ENCODE measurements around the gene MAP3K2. TPM values are rescaled to one million over a fixed set of nuclear protein-coding genes. Genes with fewer than 3 reads are reported as not detected.

MAP3K2 gene
- total RNA-seq, 1 experiment from 2014 or later, result 38.7 TPM

GRCh38 chr2:127314193-127314988 is 73.4 kb downstream of the MAP3K2 start:
- TF ChIP-seq, protein P1, sequence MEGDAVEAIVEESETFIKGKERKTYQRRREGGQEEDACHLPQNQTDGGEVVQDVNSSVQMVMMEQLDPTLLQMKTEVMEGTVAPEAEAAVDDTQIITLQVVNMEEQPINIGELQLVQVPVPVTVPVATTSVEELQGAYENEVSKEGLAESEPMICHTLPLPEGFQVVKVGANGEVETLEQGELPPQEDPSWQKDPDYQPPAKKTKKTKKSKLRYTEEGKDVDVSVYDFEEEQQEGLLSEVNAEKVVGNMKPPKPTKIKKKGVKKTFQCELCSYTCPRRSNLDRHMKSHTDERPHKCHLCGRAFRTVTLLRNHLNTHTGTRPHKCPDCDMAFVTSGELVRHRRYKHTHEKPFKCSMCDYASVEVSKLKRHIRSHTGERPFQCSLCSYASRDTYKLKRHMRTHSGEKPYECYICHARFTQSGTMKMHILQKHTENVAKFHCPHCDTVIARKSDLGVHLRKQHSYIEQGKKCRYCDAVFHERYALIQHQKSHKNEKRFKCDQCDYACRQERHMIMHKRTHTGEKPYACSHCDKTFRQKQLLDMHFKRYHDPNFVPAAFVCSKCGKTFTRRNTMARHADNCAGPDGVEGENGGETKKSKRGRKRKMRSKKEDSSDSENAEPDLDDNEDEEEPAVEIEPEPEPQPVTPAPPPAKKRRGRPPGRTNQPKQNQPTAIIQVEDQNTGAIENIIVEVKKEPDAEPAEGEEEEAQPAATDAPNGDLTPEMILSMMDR (IDR thresholded peaks at IDR 0.05; ENCODE audit: insufficient read depth in 1 of 2, low read depth in 1 of 2, low read length in 1 of 2, severe bottlenecking in 1 of 2, unreplicated experiment in 1 of 2), result no peak
- no peak overlapping the region for H3K27ac Mint-ChIP-seq (ENCODE audit: unreplicated experiment)
- no peak for DNase-seq
- H3K9me3 ChIP-seq, result no peaks in the 10 kb centered on the region
- no peak overlapping the region for H3K4me3 ChIP-seq (ENCODE audit: low read depth, low read length)
- no peaks in the 10 kb centered on the region for H3K9me3 Mint-ChIP-seq (ENCODE audit: unreplicated experiment)
- peaks cover 57% of the 10 kb centered on the region for H3K36me3 Mint-ChIP-seq (ENCODE audit: insufficient read depth, unreplicated experiment)
- intact Hi-C loops (cut with micrococcal nuclease; ENCODE audit: unreplicated experiment), result no loop called here
- peaks cover 15% of the 10 kb centered on the region for H3K4me1 ChIP-seq
- no TSS peak for BruUV-seq (replicated peaks)
- H3K4me3 Mint-ChIP-seq (ENCODE audit: unreplicated experiment), result no peak overlapping the region
- peaks cover 16% of the 10 kb centered on the region for H3K4me1 Mint-ChIP-seq (ENCODE audit: low read depth, unreplicated experiment)
- ChIA-PET CTCF (interaction anchor here (0.6 kb wide), 1 partner anchor 10 kb away, joined by 3 read pairs; no protein-coding TSS in a partner anchor), POLR2A (no interaction called here)
- H3K27me3 ChIP-seq (replicated peaks; ENCODE audit: control insufficient read depth, insufficient read depth, low read length), result no peaks in the 10 kb centered on the region
- H3K36me3 ChIP-seq (ENCODE audit: control insufficient read depth, insufficient read depth, low read length), result peaks cover 2% of the 10 kb centered on the region; the same call in 1 of the 2 replicates
- no peaks in the 10 kb centered on the region for H3K27me3 Mint-ChIP-seq (ENCODE audit: insufficient read depth, unreplicated experiment)

DNA sequence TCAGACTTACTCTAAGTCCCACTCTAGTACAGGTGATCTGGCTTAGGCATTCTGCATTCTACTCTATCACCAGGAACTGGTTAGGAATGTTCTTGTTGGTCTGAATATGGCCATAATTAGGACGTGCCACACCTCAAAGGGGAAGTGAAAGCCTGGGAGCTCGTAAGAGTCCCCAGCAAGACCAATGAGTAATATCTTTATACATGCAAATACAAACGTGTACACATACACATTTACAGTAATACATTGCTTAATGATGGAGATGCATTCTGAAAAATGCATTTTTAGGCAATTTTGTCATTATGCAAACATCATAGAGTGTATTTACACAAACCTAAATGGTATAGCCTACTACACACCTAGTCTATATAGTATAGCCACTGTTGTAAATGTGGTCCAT is 74.4 kb downstream of the MAP3K2 start:
- H3K9me3 Mint-ChIP-seq (ENCODE audit: unreplicated experiment), result no peaks in the 10 kb centered on the region
- H3K36me3 ChIP-seq (ENCODE audit: control insufficient read depth, insufficient read depth, low read length), result no peaks in the 10 kb centered on the region; the same call in 1 of the 2 replicates
- DNase-seq, result no peak
- intact Hi-C loops (cut with micrococcal nuclease; ENCODE audit: unreplicated experiment), result loop anchor here (2.0 kb wide), 1 partner anchor 113 kb away; no protein-coding TSS in a partner anchor
- CTCF ChIA-PET, result interaction anchor here (0.6 to 1.6 kb wide), 2 partner anchors 11 to 116 kb away, joined by 3 to 4 read pairs; no protein-coding TSS in a partner anchor
- no peaks in the 10 kb centered on the region for H3K27me3 ChIP-seq (replicated peaks; ENCODE audit: control insufficient read depth, insufficient read depth, low read length)
- no peaks in the 10 kb centered on the region for H3K9me3 ChIP-seq
- H3K36me3 Mint-ChIP-seq (ENCODE audit: insufficient read depth, unreplicated experiment), result peaks cover 52% of the 10 kb centered on the region
- POLR2A ChIA-PET, result no interaction called here
- no TSS peak for BruUV-seq (replicated peaks)
- no peaks in the 10 kb centered on the region for H3K27me3 Mint-ChIP-seq (ENCODE audit: insufficient read depth, unreplicated experiment)
- no peak overlapping the region for H3K27ac Mint-ChIP-seq (ENCODE audit: unreplicated experiment)
- H3K4me3 Mint-ChIP-seq (ENCODE audit: unreplicated experiment), result no peak overlapping the region
- H3K4me1 ChIP-seq, result peaks cover 15% of the 10 kb centered on the region
- TF ChIP-seq, protein P1 (IDR thresholded peaks at IDR 0.05; ENCODE audit: insufficient read depth in 1 of 2, low read depth in 1 of 2, low read length in 1 of 2, severe bottlenecking in 1 of 2, unreplicated experiment in 1 of 2), result no peak
- H3K4me1 Mint-ChIP-seq (ENCODE audit: low read depth, unreplicated experiment), result peaks cover 16% of the 10 kb centered on the region
- no peak overlapping the region for H3K4me3 ChIP-seq (ENCODE audit: low read depth, low read length)

GRCh38 chr2:127310980-127311379 is 76.8 kb downstream of the MAP3K2 start:
- BruUV-seq (replicated peaks), result no TSS peak
- Mint-ChIP-seq H3K27ac (ENCODE audit: unreplicated experiment) (peak overlapping the region; percentile 62), H3K27me3 (ENCODE audit: insufficient read depth, unreplicated experiment) (no peaks in the 10 kb centered on the region), H3K9me3 (ENCODE audit: unreplicated experiment) (no peaks in the 10 kb centered on the region), H3K36me3 (ENCODE audit: insufficient read depth, unreplicated experiment) (peaks cover 49% of the 10 kb centered on the region), H3K4me1 (ENCODE audit: low read depth, unreplicated experiment) (peaks cover 16% of the 10 kb centered on the region), H3K4me3 (ENCODE audit: unreplicated experiment) (no peak overlapping the region)
- intact Hi-C loops (cut with micrococcal nuclease; ENCODE audit: unreplicated experiment), result no loop called here
- Histone ChIP-seq H3K27me3 (replicated peaks; ENCODE audit: control insufficient read depth, insufficient read depth, low read length) (no peaks in the 10 kb centered on the region), H3K4me3 (ENCODE audit: low read depth, low read length) (no peak overlapping the region), H3K4me1 (peaks cover 15% of the 10 kb centered on the region), H3K36me3 (ENCODE audit: control insufficient read depth, insufficient read depth, low read length) (peaks cover 2% of the 10 kb centered on the region), H3K9me3 (no peaks in the 10 kb centered on the region)
- ChIA-PET POLR2A (no interaction called here), CTCF (no interaction called here)
- TF ChIP-seq, protein P1 (IDR thresholded peaks at IDR 0.05; ENCODE audit: insufficient read depth in 1 of 2, low read depth in 1 of 2, low read length in 1 of 2, severe bottlenecking in 1 of 2, unreplicated experiment in 1 of 2), result no peak
- peak in 1 of 2 experiments; percentile 25 for DNase-seq

Data from Caco-2 (cell line).